Measurements from ENCODE around the gene ATL2. TPM values are rescaled to one million over a fixed set of nuclear protein-coding genes. Genes with fewer than 3 reads are reported as not detected.
A peak's percentile ranks its signal among the peaks of the same experiment; 100 is the strongest.
"Not testable (repeated sequence)": the region's sequence is repeated elsewhere in the genome, so short reads cannot be mapped to it uniquely, and the experiment has no call there.

ATL2 gene
- total and polyA plus RNA-seq, 9 donors, result 47.9 to 149 (median 88.6) TPM

DNA sequence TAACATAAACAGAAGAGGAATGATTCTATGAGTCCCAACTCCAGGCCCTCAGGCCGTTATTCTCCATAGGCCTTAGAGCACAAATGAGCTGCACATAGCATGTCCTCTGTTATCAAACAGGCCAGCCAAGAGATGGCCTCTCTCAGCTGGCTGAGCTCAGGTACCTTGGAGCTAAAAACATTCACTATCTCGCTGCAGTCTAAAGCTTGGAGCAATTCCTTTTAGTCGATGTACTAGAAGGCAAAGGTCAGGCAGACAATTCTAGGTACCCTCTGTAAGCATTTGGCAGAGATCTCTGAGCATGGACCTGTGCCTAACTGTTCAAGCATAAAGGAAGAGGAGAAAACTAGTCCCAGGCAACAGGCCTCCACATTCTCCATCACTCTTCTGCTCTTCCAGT is 38.0 kb upstream of the ATL2 start:
- Histone ChIP-seq H3K36me3 (no peaks in the 10 kb centered on the region), H3K4me1 (ENCODE audit: insufficient read depth) (no peaks in the 10 kb centered on the region), H3K4me3 (no peak overlapping the region), H3K9me3 (no peaks in the 10 kb centered on the region), H3K27ac (no peak overlapping the region), H3K27me3 (no peaks in the 10 kb centered on the region)
- 55 to 68% (median 63%) methylated on average over 3 of the region's 3 CpGs for WGBS, 3 donors
- no peak for DNase-seq
- no peak for TF ChIP-seq POLR2A (IDR thresholded peaks at IDR 0.05)
- no peak for TF ChIP-seq EP300 (IDR thresholded peaks at IDR 0.05)
- no peak for TF ChIP-seq CTCF (IDR thresholded peaks at IDR 0.05)
- intact Hi-C loops (cut with DNase I), result no loop called here

DNA sequence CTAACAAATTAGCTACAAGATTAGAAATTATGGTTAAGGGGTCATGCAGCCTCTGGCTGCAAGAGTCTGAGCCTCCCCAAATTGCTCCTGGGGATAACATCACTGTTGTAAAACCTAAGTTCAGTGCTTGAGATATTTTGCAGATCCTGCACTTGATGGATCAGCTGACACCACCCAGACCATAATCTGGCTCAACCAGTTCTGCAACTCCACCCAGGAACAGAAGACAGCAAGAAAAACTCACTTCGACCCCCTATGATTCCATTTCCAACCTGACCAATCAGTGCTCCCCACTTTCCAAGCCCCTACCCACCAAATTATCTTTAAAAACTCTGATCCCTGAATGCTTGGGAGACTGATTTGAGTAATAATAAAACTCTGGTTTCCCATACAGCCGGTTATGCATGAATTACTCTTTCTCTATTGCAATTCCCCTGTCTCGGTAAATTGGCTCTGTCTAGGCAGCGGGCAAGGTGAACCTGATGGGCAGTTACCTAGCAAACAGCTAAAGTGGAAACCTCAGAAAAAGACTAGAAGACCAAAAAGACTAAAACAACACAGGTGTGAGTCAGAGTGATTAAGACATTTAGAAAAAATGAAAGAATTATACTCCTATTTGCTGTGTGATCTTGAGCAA is 35.3 kb upstream of the ATL2 start:
- H3K27ac ChIP-seq; H3K27me3 ChIP-seq; H3K4me3 ChIP-seq; H3K36me3 ChIP-seq; H3K9me3 ChIP-seq; DNase-seq; intact Hi-C loops (cut with DNase I): not testable (repeated sequence)
- 97 to 99% (median 98%) methylated on average over 4 of the region's 4 CpGs for WGBS, 3 donors
- H3K4me1 ChIP-seq (ENCODE audit: insufficient read depth), result peaks cover 11% of the 10 kb centered on the region

DNA sequence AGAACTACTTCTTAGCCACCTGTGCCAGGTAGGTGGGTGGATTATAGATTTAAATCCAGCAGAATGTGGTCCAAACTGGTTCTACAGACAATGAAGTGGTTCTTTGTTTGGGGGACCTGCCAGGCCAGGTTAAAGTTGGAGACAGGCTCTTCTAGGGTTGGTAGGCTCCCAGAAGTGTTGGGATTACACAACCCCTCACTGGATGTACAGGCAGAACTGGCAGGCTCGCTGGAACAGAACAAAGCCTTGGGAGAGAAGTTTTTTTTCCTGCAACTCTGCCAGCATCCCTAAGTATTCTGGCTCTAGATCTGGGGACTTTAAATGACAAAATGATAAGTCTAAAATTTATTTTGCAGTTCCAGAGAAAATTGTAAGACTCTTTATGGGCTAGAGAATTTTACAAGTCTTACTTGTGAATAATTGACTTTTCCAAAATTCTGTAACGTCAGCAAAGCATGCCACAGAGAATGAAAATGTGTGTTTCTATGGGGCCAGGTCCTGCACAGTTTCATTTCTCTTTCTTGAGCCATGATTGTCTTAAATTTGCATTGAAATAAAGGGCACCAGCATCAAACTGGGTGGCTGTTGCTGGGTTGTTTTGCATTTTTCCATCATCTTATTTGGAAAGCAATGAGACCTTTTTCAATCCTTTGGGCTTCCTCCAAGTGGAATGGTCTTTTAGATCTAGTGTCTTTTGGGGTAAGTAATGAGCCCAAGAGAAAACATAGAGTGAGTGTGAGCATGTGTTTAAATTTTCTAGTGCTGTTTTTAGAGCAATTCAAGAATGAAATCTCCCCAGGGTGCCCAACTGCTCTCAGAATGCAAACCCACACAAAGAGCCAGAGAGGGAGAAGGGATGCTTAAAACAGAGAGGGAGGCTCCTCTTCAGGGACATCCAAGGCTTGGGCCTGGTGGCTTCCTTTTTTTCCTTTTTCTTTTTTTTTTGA is 32.4 kb upstream of the ATL2 start:
- TF ChIP-seq CTCF (IDR thresholded peaks at IDR 0.05) (no peak), EP300 (IDR thresholded peaks at IDR 0.05) (no peak), POLR2A (IDR thresholded peaks at IDR 0.05) (no peak)
- no peak overlapping the region for H3K4me3 ChIP-seq
- H3K36me3 ChIP-seq, result no peaks in the 10 kb centered on the region
- peaks cover 20% of the 10 kb centered on the region for H3K4me1 ChIP-seq (ENCODE audit: insufficient read depth)
- no peaks in the 10 kb centered on the region for H3K27me3 ChIP-seq
- intact Hi-C loops (cut with DNase I), result no loop called here
- WGBS, 3 donors, result 9 to 12% (median 9%) methylated on average over 2 of the region's 2 CpGs
- H3K9me3 ChIP-seq, result no peaks in the 10 kb centered on the region
- H3K27ac ChIP-seq, result peak overlapping the region in 1 of 2 donors; percentile 66
- DNase-seq, result peak in 4 of 5 donors; percentile 57 to 72 (median 70)

- intact Hi-C loops (cut with DNase I), result no loop called here
Measured at GRCh38 chr2:38407111-38407682, 30.1 kb upstream of the ATL2 start.

More at GRCh38 chr2:38407111-38407682, 30.1 kb upstream of the ATL2 start:
- peak; percentile 57 to 84 (median 65) for DNase-seq
- Histone ChIP-seq H3K4me1 (ENCODE audit: insufficient read depth) (peaks cover 20% of the 10 kb centered on the region), H3K27ac (peak overlapping the region; percentile 8 to 86), H3K9me3 (no peaks in the 10 kb centered on the region), H3K27me3 (no peaks in the 10 kb centered on the region), H3K36me3 (no peaks in the 10 kb centered on the region), H3K4me3 (no peak overlapping the region)
- TF ChIP-seq CTCF (IDR thresholded peaks at IDR 0.05), result no peak
- TF ChIP-seq EP300 (IDR thresholded peaks at IDR 0.05), result no peak
- TF ChIP-seq POLR2A (IDR thresholded peaks at IDR 0.05), result no peak
- 15 to 32% (median 26%) methylated on average over 4 of the region's 4 CpGs for WGBS, 3 donors
